Mammary epithelial cell (primary cell): ENCODE data around the gene HYAL3.

Experiments used
- CTCF ChIP-seq, 2 donors: IDR thresholded peaks in 1 of 2; conservative IDR thresholded peaks in 1 of 2; 2 replicates each; pipeline ENCODE4 v1.5.1; 2011 to 2012; ENCODE audit warnings: inconsistent platforms in 2 of 2, low read length in 2 of 2, mild to moderate bottlenecking in 2 of 2, control low read depth in 1 of 2, low read depth in 1 of 2; ENCODE audit not compliant: insufficient read depth in 1 of 2; ENCODE audit errors: extremely low read depth in 1 of 2
- EZH2 ChIP-seq: IDR thresholded peaks from 2 replicates; pipeline ENCODE4 v1.6.1; 2012; ENCODE audit warnings: low read length, inconsistent platforms, borderline replicate concordance

- TF ChIP-seq EZH2 (no peak), CTCF (conservative IDR thresholded peaks at IDR 0.05 in 1 of 2, IDR thresholded peaks at IDR 0.05 in 1 of 2; ENCODE audit: extremely low read depth in 1 of 2, insufficient read depth in 1 of 2, low read depth in 1 of 2, low read length in 2 of 2) (no peak)
These were observed 41.5 kb upstream of the HYAL3 start, which contains the start of gene RASSF1 for GRCh38 chr3:50340448-50341329.
